Epithelial cell of proximal tubule (primary cell): Measurements from ENCODE around the gene PDGFD. TPM values are rescaled to one million over a fixed set of nuclear protein-coding genes. Genes with fewer than 3 reads are reported as not detected.

ENCODE experiments used
- DNase-seq: peaks from one replicate; pipeline ENCODE4 v3.0.0-alpha.2; 2011; ENCODE audit warnings: low read depth
- H3K4me3 ChIP-seq: 2 replicates; pipeline ENCODE4 v1.5.1; 2011; ENCODE audit warnings: low read depth, mild to moderate bottlenecking, low read length
- CTCF ChIP-seq: conservative IDR thresholded peaks from 2 replicates; pipeline ENCODE4 v1.5.1; 2012; ENCODE audit warnings: low read depth, mild to moderate bottlenecking, low read length
- total RNA-seq: library from RNA; depleted of rRNA; stranded (reverse); fragments of >200 nt; gene quantifications from 2 replicates; pipeline ENCODE4 v1.2.3, GENCODE V29; 2015

Gene PDGFD
- total RNA-seq, 1 donor from 2014 or later = 3.4 TPM

- TF ChIP-seq CTCF = no peak
- DNase-seq = no peak
- no peak overlapping the region for H3K4me3 ChIP-seq
These were observed 103.7 kb downstream of the PDGFD start for GRCh38 chr11:104060004-104060794.

- no peak overlapping the region for H3K4me3 ChIP-seq
- DNase-seq = no peak
- TF ChIP-seq CTCF = no peak
These were observed 105.3 kb downstream of the PDGFD start for GRCh38 chr11:104058680-104059079.

GRCh38 chr11:104057908-104058307, 106.0 kb downstream of the PDGFD start:
- TF ChIP-seq CTCF = no peak
- no peak for DNase-seq
- H3K4me3 ChIP-seq = no peak overlapping the region

GRCh38 chr11:104055596-104055995, 108.4 kb downstream of the PDGFD start:
- no peak for DNase-seq
- H3K4me3 ChIP-seq = no peak overlapping the region
- TF ChIP-seq CTCF = no peak

- H3K4me3 ChIP-seq = no peak overlapping the region
- no peak for DNase-seq
- no peak for TF ChIP-seq CTCF
These were observed 108.9 kb downstream of the PDGFD start for GRCh38 chr11:104054911-104055529.

GRCh38 chr11:104053743-104054478, 110.0 kb downstream of the PDGFD start:
- no peak overlapping the region for H3K4me3 ChIP-seq
- TF ChIP-seq CTCF = no peak
- no peak for DNase-seq
